Central memory CD4-positive, alpha-beta T cell (primary cell): Measurements from ENCODE around the gene PID1.
"Not testable (repeated sequence)": the region's sequence is repeated elsewhere in the genome, so short reads cannot be mapped to it uniquely, and the experiment has no call there.

Experiments used
- DNase-seq: peaks from one replicate; pipeline ENCODE4 v3.0.0; 2022

PID1 gene

DNA sequence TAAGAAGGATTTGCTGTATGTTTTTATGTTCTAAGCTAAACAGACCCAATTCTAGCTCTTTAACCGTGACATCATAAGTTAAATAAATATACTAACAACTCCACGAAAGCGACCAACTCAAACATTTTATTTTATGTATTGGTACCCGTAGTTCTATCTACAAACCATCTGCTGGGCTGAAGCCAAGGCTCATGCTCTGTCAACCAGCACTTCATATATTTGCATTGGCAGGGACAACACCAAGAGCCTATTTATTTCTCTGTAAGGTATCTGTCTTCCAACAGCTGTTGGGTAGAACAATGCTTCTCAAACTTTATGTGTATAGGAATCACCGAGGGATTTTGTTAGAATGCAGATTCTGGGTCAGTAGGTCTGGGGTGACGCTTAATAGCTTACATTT is 64.5 kb downstream of the PID1 start:
- DNase-seq, result no peak

DNA sequence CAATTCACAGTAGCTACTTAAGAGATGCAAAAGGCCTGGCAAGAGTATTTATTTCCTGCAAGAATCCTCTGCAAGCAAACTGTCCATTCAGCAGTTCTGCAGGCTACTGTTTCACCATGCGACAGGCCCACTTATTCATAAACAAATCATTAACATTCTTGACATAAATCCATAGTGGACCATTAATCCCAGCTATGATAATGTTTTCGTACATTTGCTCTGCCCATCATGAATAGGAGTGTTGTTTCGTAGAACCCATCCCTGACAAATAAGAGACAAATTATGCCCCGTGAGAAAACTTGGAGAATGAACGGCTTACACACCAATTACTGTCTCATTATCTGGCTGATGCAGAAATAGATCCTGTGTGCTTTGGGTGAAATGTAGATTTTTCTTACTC is 65.4 kb downstream of the PID1 start:
- no peak for DNase-seq

DNA sequence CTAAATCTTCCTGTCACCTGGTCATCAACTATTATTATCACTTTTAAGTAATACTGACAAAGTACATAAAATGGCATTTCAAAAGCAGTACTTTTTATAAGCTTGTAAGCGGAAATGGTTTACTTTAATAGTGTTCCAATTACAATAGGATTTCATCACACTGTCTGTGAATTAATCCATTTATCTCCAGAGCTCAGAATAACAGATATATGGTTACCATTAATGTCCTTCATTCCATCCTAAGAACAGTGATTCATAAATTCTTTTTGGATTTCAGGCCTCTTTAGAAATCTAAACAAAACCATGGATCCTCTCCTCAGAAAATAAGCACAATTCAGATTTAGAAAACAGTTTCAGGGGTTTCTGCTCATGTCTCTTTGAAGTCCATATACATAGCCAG is 68.4 kb downstream of the PID1 start:
- DNase-seq, result no peak

DNA sequence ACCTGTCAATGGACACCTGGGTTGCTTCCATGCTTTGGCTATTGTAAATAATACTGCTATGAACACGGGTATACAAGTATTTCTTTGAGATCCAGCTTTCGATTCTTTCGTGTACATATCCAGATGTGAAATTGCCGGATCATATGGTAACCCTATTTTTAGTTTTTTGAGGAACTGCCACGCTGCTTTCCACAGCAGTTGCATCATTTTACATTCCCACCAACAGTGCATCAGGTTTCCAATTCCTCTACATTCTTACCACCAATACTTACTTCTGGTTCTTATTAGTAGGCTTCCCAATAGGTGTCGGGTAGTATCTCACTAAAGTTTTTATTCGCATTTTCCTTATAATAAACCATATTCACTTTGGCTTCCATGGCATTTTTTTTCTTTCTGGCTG is 69.6 kb downstream of the PID1 start:
- DNase-seq, result no peak

DNA sequence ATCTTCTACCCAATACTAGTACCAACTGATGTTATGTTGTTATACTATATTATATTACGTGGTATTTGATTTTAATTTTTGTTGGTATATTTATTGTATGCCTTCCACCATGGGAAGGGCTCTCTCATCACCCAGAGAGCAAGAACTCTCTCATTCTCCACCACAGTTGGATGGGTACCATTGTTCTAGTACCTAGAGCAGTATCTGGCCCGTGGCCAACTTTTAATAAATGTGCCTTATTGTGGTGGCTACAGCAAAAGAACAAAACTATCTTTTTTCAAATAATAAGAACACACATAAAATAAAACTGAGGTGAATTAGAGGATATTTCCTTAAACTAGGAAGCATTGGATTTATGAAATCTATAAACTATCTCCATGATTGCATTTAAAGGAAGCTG is 71.8 kb downstream of the PID1 start:
- no peak for DNase-seq

DNA sequence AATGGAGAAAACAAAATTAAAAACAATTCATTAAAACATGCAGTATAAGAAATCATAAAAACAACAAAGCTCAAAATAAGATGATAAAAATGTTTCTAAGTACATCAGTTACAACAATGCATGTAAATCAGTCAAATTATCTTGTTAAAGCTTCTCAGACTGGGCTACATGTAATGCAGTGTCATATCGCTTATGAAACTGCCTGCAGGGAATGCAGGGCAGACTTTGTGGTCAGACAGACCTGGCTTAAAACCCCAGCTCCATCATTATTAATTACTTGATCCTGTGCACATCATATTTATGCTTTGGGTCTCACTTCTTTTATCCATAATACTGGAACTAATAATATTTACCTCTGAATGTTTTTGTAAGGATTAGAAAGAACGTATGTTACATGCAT is 74.6 kb downstream of the PID1 start:
- no peak for DNase-seq

DNA sequence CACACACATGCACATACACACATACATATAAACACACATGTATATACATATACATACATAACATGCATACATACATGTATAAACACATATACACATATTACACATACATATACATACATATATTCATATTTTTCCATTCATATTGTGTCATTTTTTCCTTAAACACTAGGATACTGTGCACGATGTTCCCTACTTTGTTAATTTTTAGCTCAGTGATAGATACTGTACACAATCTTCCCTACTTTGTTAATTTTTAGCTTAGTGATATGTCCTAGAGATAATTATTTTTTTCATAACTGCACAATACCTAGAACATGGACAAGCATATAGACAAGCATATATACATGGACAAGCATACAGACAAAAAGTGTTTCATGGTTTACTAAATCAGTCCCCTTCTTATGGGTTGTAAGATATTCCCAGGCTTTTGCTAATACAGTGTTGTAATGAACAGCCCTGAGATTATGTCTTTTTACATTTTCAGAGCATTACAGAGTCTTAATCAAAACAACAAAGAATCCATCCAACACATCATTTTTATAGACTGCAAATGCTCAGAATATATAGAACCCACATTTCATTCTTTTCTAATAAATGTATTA is 75.6 kb downstream of the PID1 start:
- DNase-seq, result no peak

DNA sequence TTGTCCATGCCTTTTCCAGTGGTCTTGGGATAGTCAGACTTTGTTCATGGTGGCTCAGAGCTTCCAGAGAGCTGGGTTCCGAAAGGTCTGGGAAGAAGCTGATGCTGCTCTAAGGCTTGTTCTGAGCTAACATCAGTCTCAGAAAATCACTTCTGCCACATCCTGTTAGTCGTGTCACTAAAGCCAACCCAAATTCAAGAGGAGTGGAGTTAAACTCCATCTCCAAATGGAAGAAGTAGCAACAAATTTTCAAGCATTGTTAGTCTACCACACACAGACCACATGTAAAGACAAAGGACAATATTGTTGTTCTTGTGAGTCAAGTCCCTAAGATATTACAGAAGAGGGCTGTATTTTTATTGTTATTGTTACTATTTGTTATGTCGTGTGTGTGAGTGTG is 77.8 kb downstream of the PID1 start:
- no peak for DNase-seq

DNA sequence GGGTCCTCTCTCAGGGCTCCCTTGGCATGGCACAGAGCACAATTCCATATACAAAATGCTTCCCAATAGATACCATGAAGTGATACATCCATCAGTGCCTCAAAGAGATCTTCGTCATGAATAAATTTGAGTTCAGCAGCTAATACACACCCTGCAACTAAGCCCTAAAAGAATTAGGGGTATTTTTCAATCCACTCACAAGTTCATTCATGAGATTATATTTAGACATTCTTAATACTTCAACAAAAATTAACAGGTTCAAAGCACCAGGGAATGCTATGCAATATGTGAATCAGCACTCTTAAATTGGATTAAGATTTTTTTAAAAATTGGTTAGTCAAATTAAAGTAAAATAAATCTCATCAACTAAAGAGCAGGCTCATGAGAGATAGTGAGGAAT is 79.7 kb downstream of the PID1 start:
- DNase-seq, result no peak

DNA sequence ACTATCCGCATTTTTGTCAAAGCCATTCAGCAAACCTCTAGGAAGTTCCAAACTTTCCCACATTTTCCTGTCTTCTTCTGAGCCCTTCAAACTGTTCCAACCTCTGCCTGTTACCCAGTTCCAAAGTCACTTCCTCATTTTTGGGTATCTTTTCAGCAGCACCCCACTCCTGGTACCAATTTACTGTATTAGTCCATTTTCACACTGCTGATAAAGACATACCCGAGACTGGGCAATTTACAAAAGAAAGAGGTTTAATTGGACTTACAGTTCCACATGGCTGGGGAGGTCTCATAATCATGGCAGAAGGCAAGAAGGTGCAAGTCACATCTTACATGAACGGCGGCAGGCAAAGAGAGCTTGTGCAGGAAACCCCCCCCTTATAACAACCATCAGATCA is 84.0 kb downstream of the PID1 start:
- DNase-seq, result not testable (repeated sequence)

DNA sequence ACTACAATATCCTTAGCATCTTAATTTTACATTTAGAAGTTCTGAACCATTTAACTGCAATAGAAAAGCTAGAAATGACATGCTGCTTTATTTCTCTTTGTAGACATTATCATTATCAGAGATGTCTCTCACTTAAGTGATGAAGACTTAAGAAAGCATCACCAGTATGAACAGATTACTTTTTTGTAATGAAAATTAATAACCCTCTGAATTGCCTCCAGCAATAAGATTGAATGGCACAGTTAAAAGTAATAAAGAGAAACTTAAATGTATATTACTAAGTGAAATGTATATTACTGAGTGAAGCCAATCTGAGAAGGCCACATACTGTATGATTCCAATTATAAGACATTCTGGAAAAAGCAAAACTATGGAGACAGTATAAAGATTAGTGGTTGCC is 89.4 kb downstream of the PID1 start:
- DNase-seq, result no peak

DNA sequence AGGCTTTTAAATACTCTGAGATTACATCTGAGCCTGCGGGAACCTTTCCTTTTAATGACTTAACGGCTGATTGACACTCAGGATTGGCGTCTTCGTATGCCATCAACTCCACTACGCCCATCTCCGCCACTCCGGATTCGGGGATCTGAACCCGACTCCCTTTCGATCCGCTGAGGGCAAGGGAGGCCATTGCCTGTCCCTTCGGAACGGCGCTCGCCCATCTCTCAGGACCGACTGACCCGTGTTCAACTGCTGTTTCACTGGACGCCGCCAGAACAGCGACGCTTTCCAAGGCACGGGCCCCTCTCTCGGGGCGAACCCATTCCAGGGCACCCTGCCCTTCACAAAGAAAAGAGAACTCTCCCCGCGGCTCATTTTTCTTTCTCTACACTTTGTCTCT is 90.4 kb downstream of the PID1 start:
- no peak for DNase-seq

DNA sequence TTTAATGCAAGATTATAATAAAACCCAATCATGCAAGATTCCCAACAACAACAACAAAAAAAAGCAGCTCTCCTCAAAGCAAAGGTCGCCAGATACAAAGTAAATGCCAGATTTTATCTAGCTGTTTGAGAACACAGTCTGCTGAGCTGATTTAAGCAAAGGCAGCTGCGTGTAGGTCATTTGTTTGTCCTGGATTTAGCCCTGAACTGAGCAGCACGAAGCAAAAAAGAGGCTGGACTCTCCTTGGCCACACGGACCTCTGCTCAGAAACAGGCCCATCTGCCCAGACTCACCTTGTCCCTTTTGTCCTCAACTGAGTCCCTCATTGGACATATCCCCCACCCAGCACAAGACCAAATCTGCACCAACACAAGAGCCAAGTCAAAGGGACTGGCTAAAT is 91.5 kb downstream of the PID1 start:
- DNase-seq, result no peak

DNA sequence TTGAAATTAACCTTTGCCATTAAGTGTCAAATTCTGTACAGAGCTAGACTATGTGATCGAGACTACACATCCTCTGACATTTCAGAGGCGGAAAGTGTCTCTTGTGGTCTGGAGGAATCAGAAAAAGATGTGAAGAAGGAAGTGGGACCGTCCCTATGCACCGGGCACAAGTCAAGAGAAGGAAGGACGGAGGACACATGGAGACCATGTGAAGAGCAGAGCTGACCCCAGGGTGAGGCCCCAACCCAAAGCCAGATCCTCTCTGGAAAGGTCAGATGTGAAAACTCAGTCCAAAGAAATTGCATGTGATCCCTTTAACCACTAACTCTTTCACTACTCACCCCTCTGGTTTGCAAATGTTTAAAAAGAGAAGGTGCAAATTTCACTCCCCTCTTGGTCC is 92.4 kb downstream of the PID1 start:
- DNase-seq, result no peak

DNA sequence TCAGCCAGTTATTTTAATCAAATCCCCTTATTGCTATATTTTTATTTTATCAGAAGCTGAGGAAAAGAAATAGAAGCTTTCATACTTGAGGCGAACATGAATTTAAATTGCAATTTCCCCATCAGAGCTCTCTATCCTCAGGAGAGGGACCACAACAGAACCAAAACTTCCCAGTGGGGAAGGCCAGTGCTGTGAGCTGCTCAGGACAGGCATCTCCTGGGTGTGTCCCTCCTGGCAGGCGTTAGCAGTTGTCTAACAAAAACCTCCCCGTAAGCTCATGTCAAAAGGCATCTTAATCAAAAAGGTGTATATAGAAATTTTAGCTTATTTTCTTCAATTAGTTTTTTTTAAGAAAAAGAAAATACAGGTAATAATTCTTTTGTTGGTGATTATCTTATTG is 93.0 kb downstream of the PID1 start:
- DNase-seq, result no peak

DNA sequence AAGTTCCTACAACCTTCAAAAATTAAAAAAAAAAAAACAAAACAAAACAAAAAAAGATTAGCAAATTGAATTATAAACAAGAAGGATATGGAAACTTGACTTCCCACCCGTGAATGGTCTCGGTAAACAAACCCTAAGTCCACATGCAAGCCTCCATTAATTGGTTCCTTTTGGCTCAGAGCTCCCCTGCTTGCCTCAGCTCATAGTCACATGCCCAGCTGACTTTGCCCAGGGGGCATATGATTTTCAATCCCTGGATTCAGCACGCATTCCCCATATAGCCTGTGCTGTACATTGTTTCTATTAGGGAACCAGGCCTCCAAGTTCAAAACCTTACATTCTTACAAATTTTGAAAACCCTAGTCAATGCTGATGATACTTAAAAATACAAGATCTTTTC is 95.0 kb downstream of the PID1 start:
- no peak for DNase-seq

DNA sequence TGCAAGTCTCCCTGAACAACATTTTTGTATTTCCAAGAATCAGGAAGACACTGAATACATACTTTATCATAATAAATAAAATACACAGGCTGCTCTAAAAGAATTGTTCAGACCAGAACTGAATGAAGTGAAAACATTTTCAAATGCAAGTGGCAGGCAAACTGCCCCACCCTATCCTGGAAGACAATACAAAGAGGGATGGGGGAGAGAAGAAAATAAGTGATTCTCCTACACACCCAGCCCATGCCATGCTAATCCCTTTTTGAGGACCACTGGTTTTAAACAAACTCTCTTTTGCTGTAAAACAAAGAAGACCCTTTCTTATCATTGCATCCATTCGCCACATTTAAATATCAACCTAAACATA is 95.6 kb downstream of the PID1 start:
- DNase-seq, result no peak

DNA sequence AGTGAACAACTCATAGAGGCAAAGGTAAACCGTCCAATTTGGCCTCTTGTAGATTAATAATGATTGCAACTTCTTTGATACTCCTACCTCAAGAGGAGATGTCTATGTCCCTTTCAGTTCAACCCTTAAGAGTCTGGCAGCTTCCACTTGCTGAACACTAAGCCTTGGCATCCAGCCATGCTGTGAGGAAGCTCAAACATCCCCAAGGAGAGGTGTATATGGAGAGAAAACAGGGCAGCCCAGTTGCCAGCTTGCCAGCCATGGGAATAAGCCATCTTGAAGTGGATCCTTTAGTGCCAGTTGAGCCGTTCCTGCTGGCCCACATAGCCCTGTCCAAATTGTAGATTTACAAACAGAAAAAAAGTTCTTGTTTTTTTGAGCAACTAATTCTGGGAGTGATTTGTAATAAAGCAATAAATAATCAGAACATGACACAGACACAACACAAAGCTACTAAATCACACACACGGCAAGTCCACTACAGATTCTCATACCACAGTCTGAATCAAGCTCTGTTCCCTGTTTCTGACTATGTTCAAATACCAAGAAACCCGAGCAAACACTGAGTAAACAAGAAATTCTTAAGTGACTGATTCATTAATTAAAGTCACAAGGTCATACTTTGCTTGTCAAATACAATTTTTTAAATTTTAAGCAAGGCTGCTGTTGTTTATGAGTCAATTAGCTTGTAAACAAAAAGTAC is 96.1 kb downstream of the PID1 start:
- no peak for DNase-seq

DNA sequence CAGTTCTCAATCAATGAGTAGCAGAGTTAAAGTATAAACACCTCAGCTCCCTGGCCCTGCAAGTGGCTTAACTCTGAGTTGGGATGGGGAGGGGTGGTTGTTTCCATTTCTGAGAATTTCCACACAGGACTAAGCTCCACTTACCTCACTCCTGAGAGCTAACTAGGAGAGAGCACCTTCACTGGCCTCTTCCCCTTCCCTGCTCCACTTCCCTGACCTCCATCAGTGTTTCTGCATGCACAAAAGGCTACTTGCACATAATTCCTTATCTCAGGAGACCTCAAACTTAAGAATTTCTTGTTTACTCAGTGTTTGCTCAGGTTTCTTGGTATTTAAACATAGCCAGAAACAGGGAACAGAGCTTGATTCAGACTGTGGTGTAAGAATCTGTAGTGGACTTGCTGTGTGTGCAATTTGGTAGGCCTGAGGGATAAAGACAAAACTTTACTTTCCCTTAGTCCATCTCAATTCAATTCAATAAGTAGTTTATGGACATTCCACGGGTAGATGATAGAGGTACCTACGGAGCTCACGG is 97.2 kb downstream of the PID1 start:
- no peak for DNase-seq

DNA sequence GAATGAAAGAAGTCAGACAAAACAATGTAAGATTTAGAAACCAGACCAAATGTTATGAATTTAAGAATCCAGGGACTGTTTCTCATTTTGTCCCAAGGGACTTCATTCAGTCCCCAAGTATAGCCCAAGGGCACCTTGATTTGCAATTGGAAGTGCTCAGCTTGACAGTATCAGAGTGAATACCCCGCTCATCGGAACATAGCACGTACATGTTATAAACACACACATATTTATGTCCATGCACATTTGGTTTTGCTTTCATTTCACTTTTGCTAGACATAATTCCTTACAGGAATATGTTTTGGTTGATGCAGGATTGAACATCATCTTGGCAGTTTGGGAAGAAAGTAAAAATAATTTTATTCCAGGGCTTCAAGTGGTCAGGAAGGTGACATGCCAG is 100.2 kb downstream of the PID1 start:
- no peak for DNase-seq

DNA sequence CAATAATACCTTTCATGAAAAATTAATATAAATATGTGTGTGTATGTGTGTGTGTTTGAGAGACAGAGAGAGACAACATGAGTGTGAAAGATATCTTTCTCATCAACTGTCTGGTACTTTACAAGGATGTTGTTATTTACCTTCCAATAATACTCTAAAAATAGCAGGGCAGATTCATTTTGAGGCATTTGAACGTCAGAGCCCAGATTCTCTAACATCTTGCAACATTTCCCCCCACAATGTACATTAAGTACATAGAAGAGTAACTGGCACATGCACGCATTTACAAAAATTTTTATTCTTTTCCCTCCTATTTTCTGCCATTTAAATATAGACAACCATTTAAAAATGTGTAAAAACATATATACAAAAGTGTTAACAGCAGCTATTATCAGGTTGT is 100.9 kb downstream of the PID1 start:
- DNase-seq, result no peak

DNA sequence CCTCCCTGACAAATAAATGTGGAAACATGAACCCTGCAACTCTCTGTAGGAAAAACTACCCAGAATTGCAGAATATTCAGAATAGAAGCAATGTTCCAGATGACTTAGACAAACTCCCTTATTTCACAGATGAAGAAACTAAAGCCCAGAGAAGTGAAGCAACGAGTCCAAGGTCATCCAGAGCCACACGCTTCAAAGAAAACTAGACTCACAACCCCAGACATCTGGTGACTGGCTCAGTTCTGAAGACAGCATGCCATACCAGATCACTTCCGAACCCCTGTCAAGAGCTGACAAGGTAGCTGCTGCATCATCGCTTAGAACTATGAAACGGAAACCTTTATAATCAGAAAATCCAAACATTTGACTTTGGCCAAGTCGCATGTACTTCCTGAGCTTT is 101.3 kb downstream of the PID1 start:
- DNase-seq, result no peak

DNA sequence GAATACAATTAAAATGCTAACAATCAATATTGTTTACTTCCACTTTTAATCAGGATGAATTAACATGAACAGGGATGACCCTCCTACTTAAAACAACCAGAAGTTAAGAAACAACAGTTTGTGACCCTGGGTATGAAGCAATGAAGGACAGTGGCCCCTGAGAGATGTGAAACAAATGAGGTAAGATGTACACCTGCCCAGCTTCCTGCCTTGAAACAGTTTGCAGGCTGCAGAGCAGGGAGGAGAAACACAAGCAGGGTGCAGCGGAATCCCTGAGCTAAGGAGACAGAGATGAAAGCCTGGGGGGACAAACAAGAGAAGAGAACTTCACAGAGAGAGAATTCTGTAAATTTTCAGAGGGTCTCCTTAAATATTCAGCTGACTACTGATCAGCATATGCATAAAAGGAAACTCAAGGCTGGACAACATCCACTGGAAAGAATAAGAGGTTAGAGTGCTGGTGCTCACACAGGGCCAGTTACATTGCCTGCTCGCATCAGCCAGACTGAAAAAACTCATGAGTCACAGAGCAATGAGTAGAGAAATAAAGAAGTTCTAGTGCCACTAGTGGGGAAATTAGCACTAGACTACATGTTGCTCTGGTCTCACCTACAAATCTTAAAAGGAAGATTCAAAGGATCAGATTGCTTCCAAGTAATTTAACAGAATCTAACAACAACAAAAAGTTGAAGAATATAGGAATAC is 106.4 kb downstream of the PID1 start:
- DNase-seq, result no peak

DNA sequence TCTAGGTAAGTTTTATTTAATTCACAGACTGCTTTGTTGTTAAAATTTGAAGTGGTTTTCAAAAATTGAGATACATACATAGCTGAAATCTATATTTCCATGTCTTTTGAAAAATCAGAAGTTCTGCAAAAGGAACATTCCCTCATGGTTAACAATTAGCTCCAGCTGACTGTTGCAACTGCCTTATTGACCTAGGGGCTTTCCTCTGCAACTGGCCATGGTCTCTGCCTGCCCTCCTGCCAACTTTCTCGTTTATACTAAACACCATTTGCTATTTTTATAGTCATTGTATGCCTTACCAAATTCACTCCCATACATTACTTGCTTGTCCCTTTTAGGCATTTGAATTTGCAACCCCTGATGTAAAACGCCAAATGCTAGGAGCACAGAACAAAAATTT is 107.2 kb downstream of the PID1 start:
- no peak for DNase-seq
